Endothelial cell of umbilical vein (primary cell): ENCODE results near the gene CSMD2. TPM values are rescaled to one million over a fixed set of nuclear protein-coding genes. Genes with fewer than 3 reads are reported as not detected.

Source experiments
- BruUV-seq: library from RNA; stranded (reverse); fragments of 400-500 nt; replicated peaks from 2 replicates; lab custom pipeline; 2021; lab: Mats Ljungman, UMichigan
- CTCF ChIA-PET: fragments of 300-600, 350-600 bp; sonication (Branson Sonifier 250); formaldehyde crosslinking; loops from one replicate; lab custom pipeline; 2021; ENCODE audit warnings: antibody characterized with exemption, inconsistent platforms; lab: Charles Lee
- POLR2A ChIA-PET: fragments of 300-600, 350-600 bp; sonication (Branson Sonifier 250); formaldehyde crosslinking; loops from one replicate; lab custom pipeline; 2021; ENCODE audit warnings: antibody characterized with exemption, inconsistent platforms; lab: Charles Lee
- DNase-seq: peaks from one replicate; pipeline ENCODE4 v3.0.0-alpha.2; 2011; ENCODE audit warnings: low read depth, low spot score
- FAIRE-seq: peaks from 2 replicates; lab custom pipeline; 2011; peaks lifted over from hg19 to GRCh38; lab: Jason Lieb, UNC
- H2AFZ ChIP-seq: 2 replicates; pipeline ENCODE4 v1.6.0; 2012; ENCODE audit warnings: low read depth, low read length, control low read depth, inconsistent platforms
- H3K27ac ChIP-seq: 2 replicates; pipeline ENCODE4 v1.5.1; 2011; ENCODE audit warnings: low read depth, mild to moderate bottlenecking, control low read depth, low read length, moderate library complexity; ENCODE audit not compliant: insufficient read depth
- H3K27me3 ChIP-seq, 2 experiments: 2 replicates each; pipeline versions ENCODE4 v1.6.0 to v1.6.1; 2011; ENCODE audit warnings: low read length in 2 of 2, mixed read lengths in 1 of 2; ENCODE audit not compliant: control insufficient read depth in 2 of 2, insufficient read depth in 2 of 2
- H3K36me3 ChIP-seq, 2 experiments: 2 replicates in 1 of 2; 3 replicates in 1 of 2; pipeline ENCODE4 v1.5.1; 2011; ENCODE audit warnings: low read length in 2 of 2, mild to moderate bottlenecking in 1 of 2, moderate library complexity in 1 of 2; ENCODE audit not compliant: control insufficient read depth in 2 of 2, insufficient read depth in 2 of 2; ENCODE audit errors: extremely low read depth in 1 of 2
- H3K4me1 ChIP-seq: 3 replicates; pipeline ENCODE4 v1.5.1; 2011; ENCODE audit warnings: mild to moderate bottlenecking, low read length; ENCODE audit not compliant: control insufficient read depth, insufficient read depth; ENCODE audit errors: extremely low read depth
- H3K4me2 ChIP-seq: 2 replicates; pipeline ENCODE4 v1.6.1; 2011; ENCODE audit warnings: low read length, control low read depth, mixed read lengths; ENCODE audit not compliant: insufficient read depth
- H3K4me3 ChIP-seq, 3 experiments: fragments of 200-600 bp in 1 of 3; sonication (generic), shearing (Covaris generic) in 1 of 3; replicated peaks in 1 of 3; 2 replicates each; pipeline ENCODE4 v1.5.1; 2011 to 2016; ENCODE audit warnings: control low read depth in 3 of 3, low read length in 3 of 3, mild to moderate bottlenecking in 2 of 3, inconsistent platforms in 1 of 3, low read depth in 1 of 3, moderate library complexity in 1 of 3; ENCODE audit not compliant: insufficient read depth in 1 of 3
- H3K79me2 ChIP-seq: 2 replicates; pipeline ENCODE4 v1.6.0; 2012; ENCODE audit warnings: low read length, inconsistent platforms; ENCODE audit not compliant: control insufficient read depth, insufficient read depth
- H3K9ac ChIP-seq: replicated peaks from 2 replicates; pipeline ENCODE3; 2011; ENCODE audit warnings: low read length, control low read depth; ENCODE audit not compliant: insufficient read depth; ENCODE audit errors: extremely low read depth
- H3K9me1 ChIP-seq: replicated peaks from 3 replicates; pipeline ENCODE4 v1.6.0; 2011; ENCODE audit warnings: mild to moderate bottlenecking, low read length; ENCODE audit not compliant: control insufficient read depth, insufficient read depth; ENCODE audit errors: extremely low read depth
- H3K9me3 ChIP-seq: replicated peaks from 2 replicates; pipeline ENCODE4 v1.5.1; 2012; ENCODE audit warnings: low read length, inconsistent platforms; ENCODE audit not compliant: control insufficient read depth, insufficient read depth
- H4K20me1 ChIP-seq: replicated peaks from 2 replicates; pipeline ENCODE3; 2011; ENCODE audit warnings: mild to moderate bottlenecking, low read length; ENCODE audit not compliant: control insufficient read depth, insufficient read depth; ENCODE audit errors: extremely low read depth
- FOS ChIP-seq: IDR thresholded peaks from 2 replicates; pipeline ENCODE4 v1.6.1; 2011; ENCODE audit warnings: mild to moderate bottlenecking, low read length, moderate library complexity, borderline replicate concordance; ENCODE audit not compliant: insufficient read depth
- JUN ChIP-seq: IDR thresholded peaks from 2 replicates; pipeline ENCODE4 v1.6.1; 2011; ENCODE audit warnings: borderline replicate concordance, low read depth; ENCODE audit not compliant: insufficient read length, insufficient read depth
- dilution Hi-C: fragments of 300-500 bp; cut with MboI; formaldehyde crosslinking; loops from one replicate; pipeline ENCODE4 v1.15.0; 2019; ENCODE audit warnings: low sequenced_read_pairs; ENCODE audit not compliant: extremely low pct_ligation_motif_present
- intact Hi-C: fragments of 100-400 bp; cut with micrococcal nuclease; formaldehyde crosslinking; loops from one replicate; pipeline ENCODE4 v1.10.0; 2022
- polyA plus RNA-seq, 4 experiments: library from polyadenylated mRNA; depleted of rRNA in 3 of 4; stranded (reverse) in 3 of 4; unstranded in 1 of 4; fragments of >200 nt; gene quantifications; 2 replicates each; pipeline versions ENCODE4 v1.2.1 to v1.2.3, GENCODE V29; 2011 to 2012; ENCODE audit warnings: missing spikeins in 1 of 4
- total RNA-seq: library from RNA; stranded (reverse); gene quantifications from 2 replicates; pipeline ENCODE4 v1.2.3, GENCODE V29; 2021
- TF ChIP-seq, protein P1 (sequence below), 2 donors: IDR thresholded peaks; 1 replicate in 1 of 2; 2 replicates in 1 of 2; pipeline ENCODE4 v1.5.1; 2011; ENCODE audit warnings: low read length in 2 of 2, mild to moderate bottlenecking in 2 of 2, moderate library complexity in 2 of 2, control low read depth in 1 of 2, inconsistent platforms in 1 of 2, low read depth in 1 of 2; ENCODE audit not compliant: insufficient read depth in 1 of 2; ENCODE audit errors: extremely low read depth in 1 of 2

CSMD2 gene
- total and polyA plus RNA-seq, 2 donors (not counting 3 experiments of a cell fraction or from before 2014, with no cell fraction given): under 0.01 TPM; not detected in 1

GRCh38 chr1:34149501-34149900, 15.5 kb downstream of the CSMD2 start:
- H3K79me2 ChIP-seq: no peaks in the 10 kb centered on the region
- H3K9me1 ChIP-seq: no peaks in the 10 kb centered on the region
- POLR2A ChIA-PET: no interaction called here
- no peaks in the 10 kb centered on the region for H3K4me1 ChIP-seq
- no peaks in the 10 kb centered on the region for H3K36me3 ChIP-seq
- no peak overlapping the region for H3K27ac ChIP-seq
- intact Hi-C loops: no loop called here
- no peak for TF ChIP-seq JUN
- no peak for TF ChIP-seq FOS
- FAIRE-seq (no peak), DNase-seq (no peak)
- no peak overlapping the region for H2AFZ ChIP-seq
- H3K4me3 ChIP-seq: no peak overlapping the region
- CTCF ChIA-PET: no interaction called here
- dilution Hi-C loops: no loop called here
- no peak overlapping the region for H3K4me2 ChIP-seq
- no peaks in the 10 kb centered on the region for H3K27me3 ChIP-seq
- H4K20me1 ChIP-seq: no peaks in the 10 kb centered on the region
- no TSS peak for BruUV-seq
- no peak overlapping the region for H3K9ac ChIP-seq
- H3K9me3 ChIP-seq: peaks cover 5% of the 10 kb centered on the region

DNA sequence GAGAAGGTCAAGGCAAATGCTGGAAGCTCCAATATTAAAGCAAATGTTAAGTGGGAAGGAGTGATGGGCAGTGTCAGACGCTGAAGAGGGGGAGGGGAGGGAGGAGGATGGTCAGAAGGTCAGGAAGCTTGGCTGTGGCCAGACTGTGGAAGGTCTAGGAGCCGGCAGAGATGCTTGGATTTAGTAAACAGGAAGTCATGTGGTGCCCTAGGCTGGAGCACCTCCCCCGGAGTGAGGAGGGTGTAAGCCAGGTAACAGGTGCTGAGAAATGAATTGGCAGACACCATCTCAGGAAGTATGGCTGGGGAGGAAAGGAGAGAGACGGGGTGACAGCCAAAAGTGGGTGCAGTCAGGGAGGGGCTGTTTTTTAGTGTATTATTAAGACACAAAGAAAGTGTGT, 17.7 kb downstream of the CSMD2 start:
- H3K79me2 ChIP-seq: no peaks in the 10 kb centered on the region

More for the DNA sequence above, 17.7 kb downstream of the CSMD2 start:
- intact Hi-C loops: no loop called here
- CTCF ChIA-PET: no interaction called here
- Histone ChIP-seq H3K9me1 (no peaks in the 10 kb centered on the region), H3K36me3 (no peaks in the 10 kb centered on the region), H3K4me1 (no peaks in the 10 kb centered on the region), H3K9me3 (peaks cover 5% of the 10 kb centered on the region), H3K4me2 (no peak overlapping the region), H3K27ac (no peak overlapping the region), H3K4me3 (no peak overlapping the region), H3K9ac (no peak overlapping the region), H2AFZ (no peak overlapping the region), H4K20me1 (no peaks in the 10 kb centered on the region), H3K27me3 (no peaks in the 10 kb centered on the region)
- TF ChIP-seq, protein P1, sequence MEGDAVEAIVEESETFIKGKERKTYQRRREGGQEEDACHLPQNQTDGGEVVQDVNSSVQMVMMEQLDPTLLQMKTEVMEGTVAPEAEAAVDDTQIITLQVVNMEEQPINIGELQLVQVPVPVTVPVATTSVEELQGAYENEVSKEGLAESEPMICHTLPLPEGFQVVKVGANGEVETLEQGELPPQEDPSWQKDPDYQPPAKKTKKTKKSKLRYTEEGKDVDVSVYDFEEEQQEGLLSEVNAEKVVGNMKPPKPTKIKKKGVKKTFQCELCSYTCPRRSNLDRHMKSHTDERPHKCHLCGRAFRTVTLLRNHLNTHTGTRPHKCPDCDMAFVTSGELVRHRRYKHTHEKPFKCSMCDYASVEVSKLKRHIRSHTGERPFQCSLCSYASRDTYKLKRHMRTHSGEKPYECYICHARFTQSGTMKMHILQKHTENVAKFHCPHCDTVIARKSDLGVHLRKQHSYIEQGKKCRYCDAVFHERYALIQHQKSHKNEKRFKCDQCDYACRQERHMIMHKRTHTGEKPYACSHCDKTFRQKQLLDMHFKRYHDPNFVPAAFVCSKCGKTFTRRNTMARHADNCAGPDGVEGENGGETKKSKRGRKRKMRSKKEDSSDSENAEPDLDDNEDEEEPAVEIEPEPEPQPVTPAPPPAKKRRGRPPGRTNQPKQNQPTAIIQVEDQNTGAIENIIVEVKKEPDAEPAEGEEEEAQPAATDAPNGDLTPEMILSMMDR (IDR thresholded peaks at IDR 0.05; ENCODE audit: extremely low read depth in 1 of 2, insufficient read depth in 1 of 2, low read depth in 1 of 2, low read length in 2 of 2): no peak
- DNase-seq (no peak), FAIRE-seq (no peak)
- dilution Hi-C loops: no loop called here
- POLR2A ChIA-PET: no interaction called here
- no TSS peak for BruUV-seq
